OCI-M2 (cell line): Measurements from ENCODE around the gene NSD2.
"Not testable (repeated sequence)": the region's sequence is repeated elsewhere in the genome, so short reads cannot be mapped to it uniquely, and the experiment has no call there.

Source experiments
- DNase-seq: peaks from one replicate; lab custom pipeline; 2025; ENCODE audit not compliant: unreplicated experiment; lab: John Stamatoyannopoulos, UW

Gene NSD2

DNA sequence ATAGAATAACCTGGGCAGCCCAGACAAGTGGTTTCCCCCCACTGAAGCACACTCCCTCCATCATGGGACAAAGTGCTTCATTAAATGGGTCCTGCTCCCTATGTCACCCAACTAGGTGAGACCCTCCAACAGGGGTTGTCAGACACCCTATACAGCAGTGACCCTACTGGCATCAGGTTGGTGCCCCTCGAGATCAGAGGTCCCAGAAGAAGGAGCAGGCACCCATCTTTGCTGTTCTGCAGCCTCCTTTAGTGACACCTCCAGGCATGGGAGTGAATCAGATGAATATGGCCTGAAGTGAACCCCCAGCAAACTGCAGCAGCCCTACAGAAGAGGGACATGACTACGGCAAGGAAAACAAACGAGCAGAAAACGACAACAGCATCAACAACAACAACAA is 126.5 kb downstream of the NSD2 start:
- DNase-seq, result no peak

DNA sequence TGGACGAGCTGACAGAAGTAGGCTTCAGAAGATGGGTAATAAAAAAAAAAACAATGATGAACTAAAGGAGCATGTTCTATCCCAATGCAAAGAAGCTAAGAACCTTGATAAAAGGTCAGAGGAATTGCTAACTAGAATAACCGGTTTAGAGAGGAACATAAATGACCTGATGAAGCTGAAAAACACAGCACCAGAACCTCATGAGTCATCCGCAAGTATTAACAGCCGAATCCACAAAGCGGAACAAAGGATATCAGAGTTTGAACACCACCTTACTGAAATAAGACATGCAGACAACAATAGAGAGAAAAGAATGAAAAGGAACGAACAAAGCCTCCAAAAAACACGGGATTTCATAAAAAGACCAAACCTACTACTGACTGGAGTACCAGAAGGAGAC is 127.1 kb downstream of the NSD2 start:
- DNase-seq, result no peak

DNA sequence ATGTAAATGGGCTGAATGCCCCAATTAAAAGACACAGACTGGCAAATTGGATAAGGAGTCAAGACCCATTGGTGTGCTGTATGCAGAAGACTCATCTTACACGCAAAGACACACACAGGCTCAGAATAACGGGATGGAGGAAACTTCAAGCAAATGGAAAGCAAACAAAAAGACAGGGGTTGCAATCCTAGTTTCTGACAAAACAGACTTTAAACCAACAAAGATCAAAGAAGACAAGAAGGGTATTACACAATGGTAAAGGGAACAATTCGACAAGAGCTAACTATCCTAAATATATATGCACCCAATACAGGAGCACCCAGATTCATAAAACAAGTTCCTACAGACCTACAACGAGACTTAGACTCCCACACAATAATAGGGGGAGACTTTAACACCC is 128.1 kb downstream of the NSD2 start:
- DNase-seq, result not testable (repeated sequence)

DNA sequence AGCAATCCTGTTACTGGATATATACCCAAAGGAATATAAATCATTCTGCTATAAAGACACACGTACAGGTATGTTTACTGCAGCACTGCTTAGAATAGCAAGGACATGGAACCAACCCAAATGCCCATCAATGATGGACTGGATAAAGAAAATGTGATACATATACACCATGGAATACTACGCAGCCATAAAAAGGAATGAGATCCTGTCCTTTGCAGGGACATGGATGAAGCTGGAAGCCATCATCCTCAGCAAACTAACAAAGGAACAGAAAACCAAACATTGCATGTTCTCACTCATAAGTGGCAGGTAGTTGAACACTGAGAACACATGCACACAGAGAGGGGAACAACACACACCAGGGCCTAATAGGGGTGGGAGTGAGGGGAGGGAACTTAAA is 132.2 kb downstream of the NSD2 start:
- not testable (repeated sequence) for DNase-seq

DNA sequence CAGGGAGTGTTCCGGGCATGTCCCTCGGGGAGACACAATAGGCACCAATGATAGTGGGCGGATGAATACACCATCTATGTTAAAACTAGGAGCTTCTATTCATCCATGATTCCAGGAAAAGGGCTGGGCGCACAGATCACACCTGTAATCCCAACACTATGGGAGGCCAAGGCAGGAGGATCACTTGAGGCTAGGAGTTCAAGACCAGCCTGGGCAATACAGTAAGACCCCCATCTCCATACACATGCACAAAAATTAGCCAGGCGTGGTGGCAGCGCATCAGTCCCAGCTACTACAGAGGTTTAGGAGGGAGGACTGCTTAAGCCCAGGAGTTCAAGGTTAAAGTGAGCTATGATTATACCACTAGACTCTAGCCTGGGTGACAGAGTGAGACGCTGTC is 135.2 kb downstream of the NSD2 start:
- no peak for DNase-seq

DNA sequence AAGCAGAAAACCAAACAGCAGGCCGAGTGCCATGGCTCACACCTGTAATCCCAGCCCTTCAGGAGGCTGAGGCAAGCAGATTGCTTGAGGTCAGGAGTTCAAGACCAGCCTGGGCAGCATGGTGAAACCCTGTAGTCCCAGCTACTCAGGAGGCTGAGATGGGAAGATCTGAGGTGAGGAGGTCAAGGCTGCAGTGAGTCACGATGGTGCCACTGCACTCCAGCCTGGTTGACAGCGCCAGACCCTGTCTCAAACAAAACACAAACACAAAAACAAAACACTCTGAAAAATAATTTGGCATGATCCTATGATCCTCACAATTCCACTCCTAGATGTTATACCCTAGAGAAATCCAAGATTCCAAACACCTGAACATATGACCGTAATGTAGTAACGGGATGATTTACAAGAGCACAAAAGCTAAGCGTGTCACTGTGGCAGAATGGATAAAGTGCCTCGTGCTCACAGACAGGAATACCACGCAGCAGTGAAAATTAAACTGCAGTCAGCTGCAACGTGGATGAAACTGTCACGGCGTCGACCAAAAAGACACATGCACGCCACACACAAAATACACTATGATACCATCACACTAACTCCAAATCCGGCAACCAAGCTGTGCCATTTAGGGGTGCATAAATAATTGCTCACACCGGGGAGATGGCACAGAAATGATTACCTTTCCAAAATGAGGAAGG is 135.9 kb downstream of the NSD2 start:
- DNase-seq, result no peak

DNA sequence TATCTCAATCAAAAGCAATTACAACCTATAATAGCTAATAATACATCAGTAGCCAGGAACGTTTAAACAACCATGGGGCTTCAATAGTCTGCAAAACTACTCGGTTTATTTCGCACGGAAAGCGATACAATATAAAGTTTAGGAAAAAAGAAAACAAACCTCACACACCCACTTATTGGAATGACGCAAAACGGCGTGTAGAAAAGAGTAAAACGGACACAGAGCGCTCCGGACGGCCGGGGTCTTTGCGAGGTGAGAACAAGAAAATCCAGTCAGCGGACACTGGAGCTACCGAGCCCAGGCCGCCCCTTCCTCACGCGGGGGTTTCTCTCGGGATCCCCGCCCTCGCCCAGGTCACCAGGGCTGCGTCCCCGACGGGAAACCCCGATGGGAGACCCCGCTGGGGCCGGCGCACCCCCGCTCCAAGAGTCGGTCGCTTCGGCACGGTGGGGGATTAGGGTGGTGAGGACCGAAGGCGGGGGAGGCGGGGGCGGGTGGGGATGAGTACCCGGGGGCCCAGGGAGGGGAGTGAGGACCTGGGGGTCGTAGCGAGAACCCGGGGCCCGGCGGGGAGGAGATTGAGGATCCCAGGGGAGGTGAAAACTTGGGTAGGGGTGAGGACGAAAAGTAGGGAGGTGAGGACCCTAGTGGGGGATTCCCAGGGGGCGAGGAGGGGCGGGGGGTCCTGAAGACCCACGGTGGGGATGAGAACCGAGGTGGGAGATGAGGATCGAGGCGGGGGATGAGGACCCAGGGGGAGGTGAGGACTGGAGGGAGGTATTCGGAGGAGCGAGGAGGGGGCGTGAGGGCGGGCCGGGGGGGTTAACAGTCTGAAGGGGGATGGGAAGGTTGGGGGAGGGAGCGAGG is 136.8 kb downstream of the NSD2 start:
- DNase-seq, result no peak

DNA sequence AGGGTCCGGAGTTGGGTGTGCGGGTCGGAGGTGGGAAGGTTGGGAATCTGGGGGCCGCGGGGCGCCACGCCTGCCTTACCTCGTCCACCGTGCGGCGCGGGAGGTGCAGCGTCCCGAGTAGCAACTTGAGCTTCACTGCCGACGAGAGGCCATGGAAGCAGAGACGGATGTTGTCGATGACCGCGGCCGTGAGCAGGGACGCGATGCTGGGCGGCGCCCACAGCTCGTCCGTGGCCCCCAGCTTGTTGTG is 137.4 kb downstream of the NSD2 start:
- DNase-seq, result no peak

DNA sequence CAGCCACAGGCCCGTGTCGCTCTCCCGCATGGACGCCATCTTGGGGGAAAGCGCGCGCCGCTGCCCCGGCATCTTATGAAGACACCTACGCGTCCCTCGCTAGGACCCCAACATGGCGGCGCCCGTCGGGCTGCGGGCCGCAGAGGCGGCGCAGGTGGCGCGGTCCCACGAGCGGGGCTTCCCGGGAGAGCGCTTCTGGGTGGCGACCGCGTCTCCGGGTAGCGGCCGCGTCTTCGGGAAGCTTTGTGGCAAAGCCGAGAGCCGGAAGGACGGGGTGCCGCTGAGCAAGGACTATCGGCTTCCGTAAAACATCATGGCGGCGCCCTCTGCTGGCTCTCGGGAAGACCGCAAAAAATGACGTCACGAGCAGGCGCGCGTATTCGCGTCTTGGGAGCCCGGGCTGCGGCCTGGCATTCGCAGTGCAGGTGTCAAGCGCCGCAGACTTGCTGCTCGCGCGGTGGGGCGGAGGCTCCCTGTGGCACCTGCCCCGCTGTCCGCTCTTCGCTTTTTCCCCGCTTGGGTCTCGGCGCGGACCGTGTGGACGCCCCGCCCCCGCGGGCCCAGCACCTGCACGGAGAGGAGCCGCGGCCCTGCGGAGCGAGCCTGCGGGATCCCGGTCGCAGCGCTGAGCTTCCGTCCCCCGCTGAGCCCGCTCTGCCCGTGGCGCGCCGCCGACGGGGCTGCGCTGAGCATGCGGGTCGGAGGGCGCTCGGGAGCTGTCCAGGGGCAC is 137.9 kb downstream of the NSD2 start, which contains the start of gene NELFA:
Gene NELFA (minus strand): TSS at position 54 of the 730 bp plus-strand sequence. CDS start 15 bp downstream, at position 39.
- DNase-seq, result peak; percentile 50

DNA sequence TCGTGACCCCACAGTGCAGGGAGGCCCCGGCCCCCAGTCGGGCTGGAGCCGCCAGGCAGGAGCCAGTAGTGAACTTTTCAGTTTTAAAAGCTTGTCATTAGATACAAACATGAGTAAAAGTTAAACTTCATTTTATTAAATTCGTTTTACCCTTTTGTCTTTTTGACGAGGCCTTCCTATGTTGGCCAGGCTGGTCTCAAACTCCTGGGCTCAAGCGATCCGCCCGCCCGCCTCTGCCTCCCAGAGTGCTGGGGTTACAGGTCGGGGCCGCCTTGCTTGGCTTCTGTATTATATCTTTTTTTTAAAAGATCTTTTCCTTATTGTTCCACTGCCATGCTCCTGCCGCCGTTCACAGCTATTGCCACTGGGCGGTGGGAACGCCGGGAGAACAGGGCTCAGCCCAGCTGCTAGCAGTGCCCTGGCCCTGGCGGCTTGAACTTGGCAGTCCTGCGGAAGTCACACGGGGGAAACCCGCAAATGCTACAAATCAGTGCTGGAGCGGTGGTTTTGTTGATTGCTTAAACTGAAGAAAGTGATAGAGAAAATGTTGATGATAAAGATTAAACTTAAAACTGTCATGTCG is 138.5 kb downstream of the NSD2 start:
- no peak for DNase-seq

DNA sequence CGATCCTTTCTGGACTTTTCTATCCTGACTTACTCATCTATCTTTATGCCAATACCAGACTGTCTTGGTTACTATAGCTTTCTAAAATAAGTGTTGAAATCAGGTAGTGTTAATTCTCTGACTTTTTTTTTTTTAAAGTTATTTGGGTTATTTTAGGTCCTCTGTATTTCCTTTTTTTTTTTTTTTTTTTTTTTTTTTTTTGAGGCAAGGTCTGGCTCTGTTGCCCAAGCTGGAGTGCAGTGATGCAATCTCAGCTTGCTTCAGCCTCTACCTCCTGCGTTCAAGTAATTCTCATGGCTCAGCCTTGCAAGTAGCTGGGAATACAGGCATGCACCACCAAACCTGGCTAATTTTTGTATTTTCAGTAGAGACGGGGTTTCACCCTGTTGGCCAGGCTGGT is 140.4 kb downstream of the NSD2 start:
- no peak for DNase-seq

DNA sequence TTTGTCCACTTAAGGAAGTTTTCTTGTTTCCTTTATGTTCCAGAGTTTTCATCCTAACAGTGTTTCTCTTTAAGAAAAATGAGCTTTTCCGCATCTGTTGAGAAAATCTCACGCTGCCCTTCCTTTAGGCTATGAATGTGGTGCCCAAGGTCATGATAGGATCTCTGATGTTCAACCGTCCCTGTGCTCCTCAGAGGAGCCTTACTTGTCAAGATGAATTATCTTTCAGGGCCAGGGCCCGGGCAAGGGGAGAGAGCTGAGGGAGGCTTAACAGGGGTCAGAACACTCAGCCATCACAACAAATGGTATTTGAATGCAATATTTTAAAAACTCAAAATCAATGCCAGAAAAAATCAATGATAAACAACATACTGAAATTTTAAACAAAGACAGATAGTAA is 143.8 kb downstream of the NSD2 start:
- no peak for DNase-seq

DNA sequence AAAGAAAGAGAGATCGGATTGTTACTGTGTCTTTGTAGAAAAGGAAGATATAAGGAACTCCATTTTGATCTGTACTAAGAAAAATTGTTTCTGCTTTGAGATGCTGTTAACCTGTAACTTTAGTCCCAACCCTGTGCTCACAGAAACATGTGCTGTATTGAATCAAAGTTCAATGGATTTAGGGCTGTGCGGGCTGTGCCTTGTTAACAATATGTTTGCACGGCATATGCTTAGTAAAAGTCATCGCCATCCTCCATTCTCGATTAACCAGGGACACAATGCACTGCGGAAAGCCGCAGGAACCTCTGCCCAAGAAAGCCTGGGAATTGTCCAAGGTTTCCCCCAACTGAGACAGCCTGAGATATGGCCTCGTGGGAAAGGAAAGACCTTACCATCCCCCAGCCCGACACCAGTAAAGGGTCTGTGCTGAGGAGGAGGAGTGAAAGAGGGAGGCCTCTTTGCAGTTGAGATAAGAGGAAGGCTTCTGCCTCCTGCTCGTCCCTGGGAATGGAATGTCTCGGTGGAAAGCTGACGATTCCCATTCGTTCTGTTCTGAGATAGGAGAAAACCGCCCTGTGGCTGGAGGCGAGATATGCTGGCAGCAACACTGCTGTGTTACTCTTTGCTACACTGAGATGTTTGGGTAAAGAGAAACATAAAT is 150.3 kb downstream of the NSD2 start:
- DNase-seq, result peak; percentile 20

DNA sequence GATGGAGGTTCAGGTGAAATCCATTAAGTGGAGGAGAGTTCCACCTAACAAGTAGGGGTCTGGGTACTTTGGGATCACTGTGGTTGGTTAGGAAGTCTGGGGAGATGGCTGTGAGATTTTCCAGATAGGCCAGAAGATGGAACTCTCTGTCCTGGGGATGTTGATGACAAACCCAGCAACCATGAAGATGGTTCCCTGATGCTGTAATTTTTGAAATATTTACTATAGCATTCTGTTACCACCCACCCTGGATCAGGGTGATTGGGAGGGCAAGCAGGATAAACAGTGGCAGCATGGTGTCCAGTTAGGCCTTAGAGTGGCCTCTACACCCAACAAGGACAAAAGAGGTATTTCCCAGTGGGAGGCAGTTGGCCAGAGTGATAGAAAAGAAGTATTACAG is 153.5 kb downstream of the NSD2 start:
- no peak for DNase-seq

DNA sequence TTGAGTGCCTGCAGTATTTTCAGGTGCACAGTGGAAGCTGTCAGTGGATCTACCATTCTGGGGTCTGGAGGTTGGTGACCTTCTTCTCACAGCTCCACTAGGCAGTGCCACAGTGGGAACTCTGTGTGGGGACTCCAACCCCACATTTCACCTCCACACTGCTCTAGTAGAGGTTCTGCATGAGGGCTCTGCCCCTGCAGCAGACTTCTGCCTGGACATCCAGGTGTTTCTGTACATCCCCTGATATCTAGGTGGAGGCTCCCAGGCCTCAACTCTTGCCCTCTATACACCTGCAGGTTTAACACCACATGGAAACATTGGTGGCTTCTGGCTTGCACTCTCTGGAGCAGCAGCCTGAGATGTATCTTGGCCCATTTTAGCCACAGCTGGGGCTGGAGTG is 154.6 kb downstream of the NSD2 start:
- no peak for DNase-seq

DNA sequence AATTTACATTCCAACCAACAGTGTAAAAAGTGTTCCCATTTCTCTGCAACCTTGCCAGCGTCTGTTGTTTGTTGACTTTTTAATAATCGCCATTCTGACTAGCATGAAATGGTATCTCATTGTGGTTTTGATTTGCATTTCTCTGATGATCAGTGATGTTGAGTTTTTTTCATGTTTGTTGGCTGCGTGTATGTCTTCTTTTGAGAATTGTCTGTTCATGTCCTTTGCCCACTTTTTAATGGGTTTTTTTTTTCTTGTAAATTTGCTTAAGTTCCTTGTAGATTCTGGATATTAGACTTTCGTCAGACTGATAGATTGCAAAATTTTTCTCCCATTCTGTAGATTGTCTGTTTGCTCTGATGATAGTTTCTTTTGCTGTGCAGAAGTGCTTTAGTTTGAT is 155.9 kb downstream of the NSD2 start:
- DNase-seq, result not testable (repeated sequence)

DNA sequence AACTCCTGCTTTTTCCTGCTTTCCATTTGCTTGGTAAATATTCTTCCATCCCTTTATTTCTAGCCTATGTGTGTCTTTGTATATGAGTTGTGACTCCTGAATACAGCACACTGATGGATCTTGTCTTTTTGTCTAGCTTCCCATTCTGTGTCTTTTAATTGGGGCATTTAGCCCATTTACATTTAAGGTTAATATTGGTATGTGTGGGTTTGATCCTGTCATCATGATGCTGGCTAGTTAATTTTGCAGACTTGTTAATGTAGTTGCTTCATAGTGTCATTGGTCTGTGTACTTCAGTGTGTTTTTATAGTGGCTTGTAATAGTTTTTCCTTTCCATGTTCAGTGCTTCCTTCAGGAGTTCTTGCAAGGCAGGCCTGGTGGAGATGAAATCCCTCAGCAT is 160.0 kb downstream of the NSD2 start:
- not testable (repeated sequence) for DNase-seq
